ENCODE measurements around the gene GK. TPM values are rescaled to one million over a fixed set of nuclear protein-coding genes. Genes with fewer than 3 reads are reported as not detected.

GK gene
- total RNA-seq, 2 experiments from 2014 or later, result 27.6 to 27.7 TPM

DNA sequence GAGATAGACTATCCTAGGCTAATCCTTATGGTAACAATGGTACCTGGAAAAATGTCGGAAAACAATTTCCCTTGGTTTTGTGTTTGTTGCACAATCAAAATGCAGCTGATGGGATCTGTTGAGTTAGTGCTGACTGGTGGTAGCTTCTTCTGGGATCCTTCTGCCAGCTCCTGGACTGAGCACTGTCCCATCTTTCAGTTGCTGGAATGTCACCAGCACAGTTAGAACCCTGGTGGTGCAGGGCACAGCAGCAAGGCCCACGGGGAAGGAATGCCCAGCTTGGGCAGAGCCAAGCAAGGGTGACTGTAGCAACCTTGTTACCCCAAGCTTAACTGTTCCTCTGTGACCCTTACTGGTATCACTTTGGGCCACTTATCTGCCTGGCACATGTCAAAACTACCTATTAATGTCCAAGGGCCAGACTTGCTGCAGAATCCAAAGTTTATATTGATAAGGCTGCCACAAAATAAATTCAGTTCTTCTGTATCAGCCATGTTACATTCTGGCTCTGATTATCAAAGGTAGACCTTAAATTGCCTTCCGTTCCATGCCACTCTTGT lies 53.1 kb downstream of the GK start:
- peaks cover 17% of the 10 kb centered on the region for H3K36me3 Mint-ChIP-seq (ENCODE audit: low read depth)
- H3K9me3 Mint-ChIP-seq, result no peaks in the 10 kb centered on the region
- no peak for DNase-seq
- no peaks in the 10 kb centered on the region for H3K4me1 Mint-ChIP-seq (ENCODE audit: low read depth)
- H3K27ac Mint-ChIP-seq, result no peak overlapping the region
- POLR2A ChIA-PET, result no interaction called here
- TF ChIP-seq, protein P1, sequence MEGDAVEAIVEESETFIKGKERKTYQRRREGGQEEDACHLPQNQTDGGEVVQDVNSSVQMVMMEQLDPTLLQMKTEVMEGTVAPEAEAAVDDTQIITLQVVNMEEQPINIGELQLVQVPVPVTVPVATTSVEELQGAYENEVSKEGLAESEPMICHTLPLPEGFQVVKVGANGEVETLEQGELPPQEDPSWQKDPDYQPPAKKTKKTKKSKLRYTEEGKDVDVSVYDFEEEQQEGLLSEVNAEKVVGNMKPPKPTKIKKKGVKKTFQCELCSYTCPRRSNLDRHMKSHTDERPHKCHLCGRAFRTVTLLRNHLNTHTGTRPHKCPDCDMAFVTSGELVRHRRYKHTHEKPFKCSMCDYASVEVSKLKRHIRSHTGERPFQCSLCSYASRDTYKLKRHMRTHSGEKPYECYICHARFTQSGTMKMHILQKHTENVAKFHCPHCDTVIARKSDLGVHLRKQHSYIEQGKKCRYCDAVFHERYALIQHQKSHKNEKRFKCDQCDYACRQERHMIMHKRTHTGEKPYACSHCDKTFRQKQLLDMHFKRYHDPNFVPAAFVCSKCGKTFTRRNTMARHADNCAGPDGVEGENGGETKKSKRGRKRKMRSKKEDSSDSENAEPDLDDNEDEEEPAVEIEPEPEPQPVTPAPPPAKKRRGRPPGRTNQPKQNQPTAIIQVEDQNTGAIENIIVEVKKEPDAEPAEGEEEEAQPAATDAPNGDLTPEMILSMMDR (IDR thresholded peaks at IDR 0.05), result no peak
- ATAC-seq, result no peak
- CTCF ChIA-PET, result interaction anchor here (1.2 kb wide), 1 partner anchor 29 kb away, joined by 3 read pairs; no protein-coding TSS in a partner anchor
- intact Hi-C loops (cut with micrococcal nuclease), result no loop called here
- H3K4me3 Mint-ChIP-seq, result no peak overlapping the region
- no peaks in the 10 kb centered on the region for H3K27me3 Mint-ChIP-seq

DNA sequence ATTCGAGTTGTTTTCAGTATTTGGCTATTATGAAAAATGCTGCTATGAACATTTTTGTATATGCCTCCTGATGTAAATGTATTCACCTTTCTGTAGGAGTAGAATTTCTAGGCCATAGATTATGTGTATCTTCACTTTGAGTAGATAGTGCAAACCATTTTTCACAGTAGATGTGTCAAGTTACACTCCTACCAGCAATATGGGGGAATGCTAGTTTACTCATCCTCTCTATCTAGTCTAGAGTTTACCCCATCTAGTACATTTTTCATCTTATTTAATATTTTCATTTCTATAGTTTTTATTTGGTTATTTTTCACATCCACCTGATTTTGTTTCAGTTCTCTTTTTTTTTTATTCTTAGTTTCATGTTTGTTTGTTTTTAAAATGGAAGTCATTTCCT lies 59.0 kb downstream of the GK start:
- CTCF ChIA-PET, result no interaction called here
- H3K9me3 Mint-ChIP-seq, result no peaks in the 10 kb centered on the region
- H3K4me3 Mint-ChIP-seq, result no peak overlapping the region
- no peak for ATAC-seq
- POLR2A ChIA-PET, result no interaction called here
- peaks cover 25% of the 10 kb centered on the region for H3K36me3 Mint-ChIP-seq (ENCODE audit: low read depth)
- H3K4me1 Mint-ChIP-seq (ENCODE audit: low read depth), result peaks cover 20% of the 10 kb centered on the region
- H3K27me3 Mint-ChIP-seq, result no peaks in the 10 kb centered on the region
- TF ChIP-seq, protein P1 (IDR thresholded peaks at IDR 0.05), result no peak
- no peak for DNase-seq
- intact Hi-C loops (cut with micrococcal nuclease), result loop anchor here (5.0 kb wide), 3 partner anchors 55 to 140 kb away; no protein-coding TSS in a partner anchor
- no peak overlapping the region for H3K27ac Mint-ChIP-seq

DNA sequence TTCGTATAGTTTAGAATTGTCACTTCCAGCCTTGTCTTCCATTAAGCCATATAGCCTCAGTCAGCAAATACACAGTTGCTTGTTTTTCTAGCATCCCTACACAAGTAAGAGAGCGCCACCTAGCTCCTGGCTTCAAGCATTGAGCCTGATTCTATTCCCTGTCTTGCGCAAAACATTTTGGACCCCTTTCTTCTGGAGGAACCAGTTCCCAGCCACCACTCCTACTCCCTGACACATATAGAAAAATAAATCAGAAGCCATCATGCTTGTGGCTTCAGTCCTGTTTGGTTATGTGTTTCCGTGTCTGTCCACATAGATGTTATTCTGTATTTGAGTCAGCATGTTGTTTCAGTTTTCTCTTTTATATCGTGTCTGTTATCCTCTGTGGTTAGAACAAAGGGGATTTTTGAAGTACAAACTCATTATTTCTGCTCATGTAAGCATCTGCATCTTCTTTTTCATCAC lies 59.9 kb downstream of the GK start:
- Mint-ChIP-seq H3K4me1 (ENCODE audit: low read depth) (peaks cover 20% of the 10 kb centered on the region), H3K36me3 (ENCODE audit: low read depth) (peaks cover 27% of the 10 kb centered on the region), H3K27ac (peak overlapping the region; percentile 84), H3K9me3 (no peaks in the 10 kb centered on the region), H3K27me3 (no peaks in the 10 kb centered on the region), H3K4me3 (no peak overlapping the region)
- DNase-seq (peak; percentile 62), ATAC-seq (peak; percentile 93)
- TF ChIP-seq, protein P1 (IDR thresholded peaks at IDR 0.05), result no peak
- ChIA-PET POLR2A (interaction anchor here (1.2 to 1.6 kb wide), 2 partner anchors 53 to 60 kb away, joined by 4 to 5 read pairs; partner anchors contain the start of gene GK), CTCF (no interaction called here)
- intact Hi-C loops (cut with micrococcal nuclease), result loop anchor here (5.0 kb wide), 3 partner anchors 56 to 141 kb away; no protein-coding TSS in a partner anchor

DNA sequence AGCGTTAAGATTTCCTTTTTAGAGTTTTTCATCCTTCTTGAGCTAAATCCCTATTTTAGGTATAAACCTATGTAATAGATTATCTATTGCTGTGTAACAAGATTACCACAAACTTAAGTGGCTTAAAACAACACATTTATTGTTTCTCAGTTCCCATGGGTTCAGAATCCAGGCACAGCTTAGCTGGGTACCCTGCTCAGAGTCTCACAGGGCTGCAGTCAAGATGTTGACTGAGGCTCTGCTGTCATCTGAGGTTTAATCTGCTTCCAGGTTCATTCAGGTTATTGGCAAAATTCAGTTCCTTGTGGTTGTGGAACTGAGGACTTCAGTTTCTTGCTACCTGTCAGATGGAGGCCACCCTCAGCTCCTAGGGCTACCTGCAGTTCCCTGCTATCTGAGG lies 60.9 kb downstream of the GK start:
- ChIA-PET POLR2A (interaction anchor here (1.2 to 1.6 kb wide), 2 partner anchors 54 to 61 kb away, joined by 4 to 5 read pairs; partner anchors contain the start of gene GK), CTCF (interaction anchor here (0.9 to 1.1 kb wide), 2 partner anchors 22 to 79 kb away, joined by 3 to 6 read pairs; no protein-coding TSS in a partner anchor)
- Mint-ChIP-seq H3K36me3 (ENCODE audit: low read depth) (peaks cover 24% of the 10 kb centered on the region), H3K27me3 (no peaks in the 10 kb centered on the region), H3K4me3 (no peak overlapping the region), H3K4me1 (ENCODE audit: low read depth) (peaks cover 20% of the 10 kb centered on the region), H3K9me3 (no peaks in the 10 kb centered on the region), H3K27ac (peak overlapping the region; percentile 84)
- intact Hi-C loops (cut with micrococcal nuclease), result loop anchor here (5.0 kb wide), 3 partner anchors 57 to 142 kb away; no protein-coding TSS in a partner anchor
- ATAC-seq, result no peak
- DNase-seq, result no peak
- TF ChIP-seq, protein P1 (IDR thresholded peaks at IDR 0.05), result no peak

DNA sequence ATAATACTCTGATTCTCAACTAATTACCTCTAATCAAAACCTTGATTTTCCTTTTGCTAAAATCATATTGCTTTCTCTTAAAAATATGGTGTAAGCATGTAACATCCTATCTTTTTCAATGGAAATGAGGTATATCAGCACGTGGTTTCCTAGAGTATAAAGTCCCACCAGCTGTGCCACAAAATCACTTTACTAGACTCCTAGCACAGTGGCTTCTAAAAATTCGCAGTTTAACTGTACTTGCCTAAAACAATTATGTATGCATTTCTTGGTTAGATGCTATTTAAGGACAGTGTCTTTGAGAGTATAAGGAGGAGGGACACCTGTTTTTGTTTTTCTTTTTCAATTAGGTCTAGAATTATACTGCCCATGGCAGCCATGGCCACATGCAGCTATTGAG lies 62.8 kb downstream of the GK start:
- no peak for DNase-seq
- Mint-ChIP-seq H3K36me3 (ENCODE audit: low read depth) (peaks cover 25% of the 10 kb centered on the region), H3K9me3 (no peaks in the 10 kb centered on the region), H3K4me3 (no peak overlapping the region), H3K27ac (no peak overlapping the region), H3K27me3 (no peaks in the 10 kb centered on the region), H3K4me1 (ENCODE audit: low read depth) (peaks cover 20% of the 10 kb centered on the region)
- TF ChIP-seq, protein P1 (IDR thresholded peaks at IDR 0.05), result no peak
- no peak for ATAC-seq
- intact Hi-C loops (cut with micrococcal nuclease), result no loop called here
- CTCF ChIA-PET, result no interaction called here
- POLR2A ChIA-PET, result no interaction called here
